Femur (tissue), 1 donor: Measurements from ENCODE around the gene UBC.

Source experiments
- DNase-seq: peaks from one replicate; pipeline ENCODE4 v3.0.0-alpha.2; 2017

Gene UBC

GRCh38 chr12:124862768-124863415, 51.6 kb downstream of the UBC start:
- DNase-seq: no peak

- DNase-seq: no peak
These were observed 52.4 kb downstream of the UBC start for GRCh38 chr12:124861898-124862676.
